Fibroblast of villous mesenchyme (primary cell): ENCODE measurements around the gene RAD51B. TPM values are rescaled to one million over a fixed set of nuclear protein-coding genes. Genes with fewer than 3 reads are reported as not detected.
"Not testable (repeated sequence)": the region's sequence is repeated elsewhere in the genome, so short reads cannot be mapped to it uniquely, and the experiment has no call there.

Experiments used
- DNase-seq: peaks from one replicate; pipeline ENCODE4 v3.0.0-alpha.2; 2010; ENCODE audit warnings: low read depth
- H3K4me3 ChIP-seq: 2 replicates; pipeline ENCODE4 v1.5.1; 2011; ENCODE audit warnings: low read depth, mild to moderate bottlenecking, low read length
- total RNA-seq: library from RNA; depleted of rRNA; stranded (reverse); fragments of >200 nt; gene quantifications from 2 replicates; pipeline ENCODE4 v1.2.3, GENCODE V29; 2012
- TF ChIP-seq, protein P1 (sequence below): IDR thresholded peaks from 2 replicates; pipeline ENCODE4 v1.5.1; 2012; ENCODE audit warnings: low read depth, mild to moderate bottlenecking, low read length; ENCODE audit not compliant: insufficient read depth

RAD51B gene
- total RNA-seq, 1 donor = 22.0 TPM

DNA sequence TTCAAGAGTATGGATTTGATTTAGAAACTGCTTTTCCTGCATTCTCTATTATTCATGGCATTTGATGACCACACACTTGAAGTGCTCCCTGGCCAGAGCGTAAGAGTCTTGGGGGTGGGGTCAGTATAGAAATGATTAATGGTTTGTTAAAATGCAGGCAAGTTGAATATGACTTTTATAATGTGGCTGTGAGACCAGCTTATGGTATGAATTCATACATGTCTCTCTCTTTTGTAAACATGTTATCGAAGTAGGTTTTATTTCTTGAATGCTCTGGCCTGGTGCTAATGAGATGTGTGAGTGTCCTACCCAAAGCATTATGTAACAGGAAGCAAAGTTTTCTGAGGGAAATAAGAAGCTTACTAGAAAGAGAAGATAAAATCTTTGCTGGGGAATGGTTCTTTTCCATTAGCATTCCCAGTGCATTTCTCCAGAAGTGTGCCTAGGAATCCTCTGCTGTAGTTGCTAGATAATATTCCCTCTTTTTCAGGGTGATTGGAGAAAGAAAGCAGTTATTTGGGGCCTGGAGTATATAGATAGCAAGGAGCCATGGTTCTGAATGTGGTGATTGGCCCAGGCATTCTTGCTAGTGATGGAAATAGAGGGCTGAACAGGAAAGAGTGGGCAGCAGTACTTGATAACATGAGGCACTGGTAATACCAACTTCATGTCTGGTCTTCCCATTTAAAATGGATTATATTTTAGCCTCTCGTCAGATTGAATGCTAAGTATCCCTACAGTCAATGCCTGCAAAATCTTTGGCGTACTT lies 289.7 kb downstream of the RAD51B start:
- TF ChIP-seq, protein P1, sequence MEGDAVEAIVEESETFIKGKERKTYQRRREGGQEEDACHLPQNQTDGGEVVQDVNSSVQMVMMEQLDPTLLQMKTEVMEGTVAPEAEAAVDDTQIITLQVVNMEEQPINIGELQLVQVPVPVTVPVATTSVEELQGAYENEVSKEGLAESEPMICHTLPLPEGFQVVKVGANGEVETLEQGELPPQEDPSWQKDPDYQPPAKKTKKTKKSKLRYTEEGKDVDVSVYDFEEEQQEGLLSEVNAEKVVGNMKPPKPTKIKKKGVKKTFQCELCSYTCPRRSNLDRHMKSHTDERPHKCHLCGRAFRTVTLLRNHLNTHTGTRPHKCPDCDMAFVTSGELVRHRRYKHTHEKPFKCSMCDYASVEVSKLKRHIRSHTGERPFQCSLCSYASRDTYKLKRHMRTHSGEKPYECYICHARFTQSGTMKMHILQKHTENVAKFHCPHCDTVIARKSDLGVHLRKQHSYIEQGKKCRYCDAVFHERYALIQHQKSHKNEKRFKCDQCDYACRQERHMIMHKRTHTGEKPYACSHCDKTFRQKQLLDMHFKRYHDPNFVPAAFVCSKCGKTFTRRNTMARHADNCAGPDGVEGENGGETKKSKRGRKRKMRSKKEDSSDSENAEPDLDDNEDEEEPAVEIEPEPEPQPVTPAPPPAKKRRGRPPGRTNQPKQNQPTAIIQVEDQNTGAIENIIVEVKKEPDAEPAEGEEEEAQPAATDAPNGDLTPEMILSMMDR = no peak
- peak; percentile 76 for DNase-seq
- no peak overlapping the region for H3K4me3 ChIP-seq

DNA sequence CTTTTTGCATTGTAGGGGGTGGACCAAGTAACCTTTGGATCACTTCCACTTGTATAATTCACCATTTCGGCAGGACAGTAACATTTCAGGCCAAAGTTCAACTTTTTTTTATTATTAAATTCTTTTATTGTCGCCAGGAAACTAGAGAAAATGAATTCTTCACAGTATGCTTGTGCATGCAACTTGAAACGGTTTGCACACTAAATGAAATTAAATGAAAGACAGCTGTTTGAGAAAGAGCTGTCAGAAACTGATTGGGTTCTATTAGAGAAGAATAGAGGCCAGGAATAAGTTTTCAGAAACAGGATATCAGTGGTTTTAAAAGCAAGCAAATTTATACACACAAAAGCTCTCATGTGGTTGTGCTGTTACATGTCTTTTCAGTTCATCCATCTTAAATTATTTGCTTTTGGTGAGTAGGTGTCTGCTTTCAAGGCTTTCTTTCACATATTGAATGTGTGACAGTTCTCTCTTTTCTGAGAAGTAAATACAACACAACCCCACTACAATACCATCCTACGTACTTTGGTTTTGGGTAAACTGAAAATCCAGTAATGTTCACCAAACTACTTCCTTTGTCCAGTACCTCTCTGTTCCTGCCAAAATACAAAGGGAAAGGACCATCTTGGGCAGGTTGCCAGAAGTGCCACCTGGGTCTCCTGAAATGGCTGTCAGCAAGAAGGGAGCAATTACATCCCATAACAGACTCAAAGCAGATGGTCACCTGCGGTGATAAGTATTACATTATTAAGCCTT lies 291.7 kb downstream of the RAD51B start:
- no peak for DNase-seq

DNA sequence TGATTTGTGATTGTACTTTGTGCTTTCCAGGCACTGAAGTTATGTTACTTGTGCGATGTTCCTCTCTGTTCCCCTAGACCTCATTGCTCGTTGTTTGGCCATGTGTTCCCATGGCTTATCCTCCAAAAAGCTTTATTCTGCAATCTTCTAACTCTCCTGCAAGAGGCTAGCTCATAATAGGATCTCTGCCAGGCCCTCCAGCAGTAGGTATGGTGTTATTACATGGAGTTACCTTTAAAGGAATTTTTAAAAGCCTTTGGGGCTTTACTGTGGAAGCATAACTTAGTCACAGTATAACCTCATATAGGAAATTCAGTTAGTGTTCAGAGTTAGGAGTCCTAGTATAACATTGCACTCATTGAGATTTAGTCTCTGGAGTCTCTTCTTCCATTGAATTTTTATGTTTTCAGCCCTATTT lies 292.3 kb downstream of the RAD51B start:
- TF ChIP-seq, protein P1 = no peak
- H3K4me3 ChIP-seq = no peak overlapping the region
- no peak for DNase-seq

More for the DNA sequence above, 291.7 kb downstream of the RAD51B start:
- no peak overlapping the region for H3K4me3 ChIP-seq
- TF ChIP-seq, protein P1 = no peak

DNA sequence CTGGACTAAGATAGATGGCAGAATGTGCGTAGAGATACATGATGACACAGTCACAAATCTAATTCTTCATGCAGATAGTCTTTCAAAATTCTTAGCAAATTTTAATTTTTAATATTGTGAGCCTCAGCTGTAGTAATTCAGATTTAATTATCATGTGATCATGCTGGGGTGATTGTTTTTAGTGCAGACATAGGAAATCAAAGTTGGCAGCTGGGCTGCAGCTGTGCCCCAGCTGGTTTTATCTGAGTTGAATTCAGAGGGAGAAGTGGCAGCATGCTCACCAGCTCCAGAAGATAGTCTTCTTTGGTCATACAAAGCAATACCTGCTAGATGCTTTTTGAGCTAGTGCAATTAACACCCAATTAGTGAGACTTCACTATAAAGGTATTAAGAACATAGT lies 292.9 kb downstream of the RAD51B start:
- no peak for DNase-seq
- no peak overlapping the region for H3K4me3 ChIP-seq
- TF ChIP-seq, protein P1 = no peak

DNA sequence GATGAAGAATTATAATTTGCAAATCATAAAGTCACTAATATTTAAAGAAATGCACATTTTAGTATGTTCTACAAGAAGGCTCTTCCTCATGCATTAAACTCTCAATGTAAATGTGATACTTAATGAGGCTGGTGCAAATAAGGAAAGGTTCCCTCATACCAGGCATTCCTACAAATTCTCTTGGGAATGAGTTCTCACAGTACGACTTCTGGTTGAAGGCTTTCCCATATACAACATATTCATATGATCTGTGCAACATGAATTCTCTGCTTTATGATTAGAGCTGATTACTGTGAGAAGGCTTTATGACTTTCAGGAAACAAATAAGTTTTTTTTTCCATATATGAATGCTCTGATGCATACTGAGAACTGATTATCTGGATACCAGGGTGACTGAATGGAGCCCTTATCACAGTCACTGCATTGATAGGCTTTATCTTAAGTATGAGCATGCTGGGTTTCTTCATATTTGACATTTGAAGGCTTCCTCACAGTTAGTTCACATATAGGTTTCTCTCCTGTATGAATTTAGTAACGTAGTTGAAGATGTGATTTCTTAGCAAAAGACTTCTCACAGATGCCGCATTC lies 293.9 kb downstream of the RAD51B start:
- H3K4me3 ChIP-seq = no peak overlapping the region
- DNase-seq = peak; percentile 52
- TF ChIP-seq, protein P1 = no peak

DNA sequence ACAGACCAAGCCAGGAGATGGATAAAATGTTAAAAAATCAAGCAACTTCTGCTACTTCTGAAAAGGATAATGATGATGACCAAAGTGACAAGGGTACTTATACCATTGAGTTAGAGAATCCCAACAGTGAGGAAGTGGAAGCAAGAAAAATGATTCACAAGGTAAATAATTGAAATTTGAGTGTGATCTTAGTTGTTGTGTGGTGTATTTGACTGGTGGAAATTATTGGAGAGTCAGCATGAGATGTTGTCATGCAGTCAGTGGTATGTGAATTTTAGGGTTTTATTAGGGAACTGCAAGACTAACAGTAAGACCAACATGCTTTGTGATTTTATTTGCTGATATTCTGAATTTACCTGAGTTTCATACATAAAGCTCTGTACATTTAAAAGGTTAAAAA lies 296.4 kb downstream of the RAD51B start:
- not testable (repeated sequence) for DNase-seq, H3K4me3 ChIP-seq

DNA sequence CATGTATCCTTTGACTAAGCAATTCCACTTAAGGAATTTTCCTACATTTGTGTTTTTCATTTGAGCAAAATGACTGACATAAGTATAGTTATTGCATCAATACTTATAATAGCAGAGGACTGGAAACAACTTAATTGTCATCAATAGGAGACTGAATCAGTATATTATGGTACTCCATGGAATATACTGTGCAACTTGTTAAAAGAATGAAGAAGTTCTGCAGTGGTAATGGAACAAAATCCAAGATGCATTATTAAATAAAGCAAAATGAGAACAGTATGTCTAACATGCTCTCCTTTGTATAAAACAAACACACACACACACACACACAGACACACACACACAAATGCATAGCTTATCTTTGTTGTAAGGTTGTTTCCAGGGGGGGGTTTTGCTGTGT lies 303.1 kb downstream of the RAD51B start:
- TF ChIP-seq, protein P1 = no peak
- DNase-seq = no peak
- H3K4me3 ChIP-seq = no peak overlapping the region
